ENCODE results near the gene C2CD4B. TPM values are rescaled to one million over a fixed set of nuclear protein-coding genes. Genes with fewer than 3 reads are reported as not detected.

Gene C2CD4B
- total RNA-seq, 4 donors from 2014 or later: 0.42 to 5.7 (median 2.1) TPM

GRCh38 chr15:62133141-62133540 is 31.9 kb downstream of the C2CD4B start:
- TF ChIP-seq, protein P1, sequence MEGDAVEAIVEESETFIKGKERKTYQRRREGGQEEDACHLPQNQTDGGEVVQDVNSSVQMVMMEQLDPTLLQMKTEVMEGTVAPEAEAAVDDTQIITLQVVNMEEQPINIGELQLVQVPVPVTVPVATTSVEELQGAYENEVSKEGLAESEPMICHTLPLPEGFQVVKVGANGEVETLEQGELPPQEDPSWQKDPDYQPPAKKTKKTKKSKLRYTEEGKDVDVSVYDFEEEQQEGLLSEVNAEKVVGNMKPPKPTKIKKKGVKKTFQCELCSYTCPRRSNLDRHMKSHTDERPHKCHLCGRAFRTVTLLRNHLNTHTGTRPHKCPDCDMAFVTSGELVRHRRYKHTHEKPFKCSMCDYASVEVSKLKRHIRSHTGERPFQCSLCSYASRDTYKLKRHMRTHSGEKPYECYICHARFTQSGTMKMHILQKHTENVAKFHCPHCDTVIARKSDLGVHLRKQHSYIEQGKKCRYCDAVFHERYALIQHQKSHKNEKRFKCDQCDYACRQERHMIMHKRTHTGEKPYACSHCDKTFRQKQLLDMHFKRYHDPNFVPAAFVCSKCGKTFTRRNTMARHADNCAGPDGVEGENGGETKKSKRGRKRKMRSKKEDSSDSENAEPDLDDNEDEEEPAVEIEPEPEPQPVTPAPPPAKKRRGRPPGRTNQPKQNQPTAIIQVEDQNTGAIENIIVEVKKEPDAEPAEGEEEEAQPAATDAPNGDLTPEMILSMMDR (IDR thresholded peaks at IDR 0.05): no peak
- no peak for TF ChIP-seq POLR2A (IDR thresholded peaks at IDR 0.05)

GRCh38 chr15:62128916-62129315 is 36.2 kb downstream of the C2CD4B start:
- DNase-seq (ENCODE audit: low spot score in 2 of 2): no peak
- TF ChIP-seq POLR2A (IDR thresholded peaks at IDR 0.05): no peak
- TF ChIP-seq, protein P1 (IDR thresholded peaks at IDR 0.05): no peak
- intact Hi-C loops (cut with DNase I; ENCODE audit: low total_unique reads): no loop called here
- no peak overlapping the region for H3K4me3 ChIP-seq (ENCODE audit: low read depth, poor library complexity, severe bottlenecking)
- 89 to 91% methylated on average over 2 of the region's 2 CpGs for WGBS, 2 donors

More at GRCh38 chr15:62133141-62133540, 31.9 kb downstream of the C2CD4B start:
- no peak for DNase-seq (ENCODE audit: low spot score in 2 of 2)
- intact Hi-C loops (cut with DNase I; ENCODE audit: low total_unique reads): no loop called here
- no peak overlapping the region for H3K4me3 ChIP-seq (ENCODE audit: low read depth, poor library complexity, severe bottlenecking)
- 92 to 94% methylated on average over 3 of the region's 3 CpGs for WGBS, 2 donors

- DNase-seq (ENCODE audit: low spot score in 2 of 2): no peak
- H3K4me3 ChIP-seq (ENCODE audit: low read depth, poor library complexity, severe bottlenecking): no peak overlapping the region
- TF ChIP-seq, protein P1 (IDR thresholded peaks at IDR 0.05): no peak
- no peak for TF ChIP-seq POLR2A (IDR thresholded peaks at IDR 0.05)
- 69 to 71% methylated on average over 3 of the region's 3 CpGs for WGBS, 2 donors
- intact Hi-C loops (cut with DNase I; ENCODE audit: low total_unique reads): no loop called here
Observed at GRCh38 chr15:62126364-62126763, 38.7 kb downstream of the C2CD4B start.

GRCh38 chr15:62125773-62126172 is 39.3 kb downstream of the C2CD4B start:
- WGBS, 2 donors: 8 to 13% methylated on average over 2 of the region's 2 CpGs
- intact Hi-C loops (cut with DNase I; ENCODE audit: low total_unique reads): no loop called here
- DNase-seq (ENCODE audit: low spot score in 2 of 2): no peak
- TF ChIP-seq POLR2A (IDR thresholded peaks at IDR 0.05): no peak
- TF ChIP-seq, protein P1 (IDR thresholded peaks at IDR 0.05): no peak
- no peak overlapping the region for H3K4me3 ChIP-seq (ENCODE audit: low read depth, poor library complexity, severe bottlenecking)

DNA sequence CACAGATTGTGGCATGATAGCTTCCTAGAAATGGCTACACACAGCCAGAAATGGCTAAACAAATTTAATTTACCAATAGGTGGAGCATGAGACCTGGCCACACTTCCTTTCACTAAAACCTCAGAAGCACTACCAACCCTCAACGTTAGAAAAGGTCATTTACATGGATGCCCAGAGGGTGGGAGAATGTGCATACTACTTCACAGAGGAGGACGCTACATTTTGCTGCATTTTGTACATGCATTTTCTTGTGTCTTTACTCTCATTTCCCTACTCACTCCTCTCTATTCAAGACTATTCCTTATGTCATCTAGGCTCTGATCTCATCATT is 40.1 kb downstream of the C2CD4B start:
- WGBS, 2 donors: 58 to 69% methylated on average over 2 of the region's 2 CpGs
- DNase-seq (ENCODE audit: low spot score in 2 of 2): no peak
- intact Hi-C loops (cut with DNase I; ENCODE audit: low total_unique reads): no loop called here
- no peak overlapping the region for H3K4me3 ChIP-seq (ENCODE audit: low read depth, poor library complexity, severe bottlenecking)
- no peak for TF ChIP-seq POLR2A (IDR thresholded peaks at IDR 0.05)
- TF ChIP-seq, protein P1 (IDR thresholded peaks at IDR 0.05): no peak

- DNase-seq (ENCODE audit: low spot score in 2 of 2): no peak
- intact Hi-C loops (cut with DNase I; ENCODE audit: low total_unique reads): no loop called here
- TF ChIP-seq, protein P1 (IDR thresholded peaks at IDR 0.05): no peak
- TF ChIP-seq POLR2A (IDR thresholded peaks at IDR 0.05): no peak
- WGBS, 2 donors: 55 to 56% methylated on average over 6 of the region's 6 CpGs
- no peak overlapping the region for H3K4me3 ChIP-seq (ENCODE audit: low read depth, poor library complexity, severe bottlenecking)
Observed at GRCh38 chr15:62124176-62124972, 40.7 kb downstream of the C2CD4B start.
